Hepatocyte (in vitro differentiated cells): ENCODE data around the gene BUD23.

Source experiments
- CTCF ChIP-seq: fragments of 200-600 bp; sonication (generic); IDR thresholded peaks from 2 replicates; pipeline ENCODE4 v1.5.1; 2016; ENCODE audit warnings: antibody characterized with exemption, mild to moderate bottlenecking; ENCODE audit not compliant: poor library complexity
- EZH2 ChIP-seq: fragments of 200-600 bp; sonication (generic); IDR thresholded peaks from 2 replicates; pipeline ENCODE4 v1.6.1; 2016; ENCODE audit warnings: antibody characterized with exemption, mild to moderate bottlenecking, borderline replicate concordance

- TF ChIP-seq CTCF: no peak
- no peak for TF ChIP-seq EZH2
These were observed 23.0 kb downstream of the BUD23 start for GRCh38 chr7:73706126-73707044.
